Panc1 (cell line): Measurements from ENCODE around the gene NIT1. TPM values are rescaled to one million over a fixed set of nuclear protein-coding genes. Genes with fewer than 3 reads are reported as not detected.

Experiments used
- ATAC-seq: fragments of 200-7000 bp; cut with Tn5 transposase; 2 replicates; pipeline ENCODE4 v1.9.1; 2020; ENCODE audit warnings: mild to moderate bottlenecking, moderate library complexity
- BruUV-seq: library from RNA; stranded (reverse); fragments of 400-500 nt; replicated peaks from 2 replicates; lab custom pipeline; 2021; lab: Mats Ljungman, UMichigan
- CTCF ChIA-PET: fragments of 300-600 bp; sonication (Branson Sonifier 250); formaldehyde crosslinking; loops from one replicate; lab custom pipeline; 2022; ENCODE audit warnings: antibody characterized with exemption; lab: Charles Lee
- POLR2A ChIA-PET: fragments of 300-600 bp; sonication (Branson Sonifier 250); formaldehyde crosslinking; loops from one replicate; lab custom pipeline; 2022; ENCODE audit warnings: antibody characterized with exemption; lab: Charles Lee
- DNase-seq: peaks from one replicate; pipeline ENCODE4 v3.0.0-alpha.2; 2010; ENCODE audit warnings: low read depth, low spot score
- H3K27ac ChIP-seq: 2 replicates; pipeline ENCODE4 v1.5.1; 2011; ENCODE audit warnings: mild to moderate bottlenecking, low read length, inconsistent platforms
- H3K27me3 ChIP-seq: fragments of 200-500 bp; sonication (Bioruptor generic); 2 replicates; pipeline ENCODE4 v1.6.0; 2014; ENCODE audit warnings: low read length, inconsistent platforms; ENCODE audit not compliant: control insufficient read depth, insufficient read depth
- H3K36me3 ChIP-seq: fragments of 200-500 bp; sonication (Bioruptor generic); 2 replicates; pipeline ENCODE4 v1.5.1; 2014; ENCODE audit warnings: inconsistent platforms, mild to moderate bottlenecking, low read length, moderate library complexity; ENCODE audit not compliant: control insufficient read depth, insufficient read depth
- H3K4me1 ChIP-seq: 2 replicates; pipeline ENCODE4 v1.5.1; 2011; ENCODE audit warnings: inconsistent platforms, mild to moderate bottlenecking, low read length, moderate library complexity; ENCODE audit not compliant: control insufficient read depth, insufficient read depth
- H3K4me3 ChIP-seq, 2 experiments: 2 replicates each; pipeline ENCODE4 v1.5.1; 2011 to 2012; ENCODE audit warnings: low read depth in 2 of 2, low read length in 2 of 2, mild to moderate bottlenecking in 2 of 2, inconsistent platforms in 1 of 2, moderate library complexity in 1 of 2
- H3K9me3 ChIP-seq: fragments of 200-500 bp; sonication (Bioruptor generic); 2 replicates; pipeline ENCODE4 v1.5.1; 2014; ENCODE audit warnings: low read depth, mild to moderate bottlenecking, inconsistent platforms, low read length, moderate library complexity; ENCODE audit not compliant: control insufficient read depth, insufficient read depth
- POLR2AphosphoS5 ChIP-seq: IDR thresholded peaks from 2 replicates; pipeline ENCODE4 v1.6.1; 2012; ENCODE audit warnings: mild to moderate bottlenecking, low read depth, low read length, moderate library complexity
- SIN3A ChIP-seq: IDR thresholded peaks from 2 replicates; pipeline ENCODE4 v1.6.1; 2012; ENCODE audit warnings: low read depth, mild to moderate bottlenecking, low read length, moderate library complexity, borderline replicate concordance; ENCODE audit not compliant: insufficient read depth
- TCF7L2 ChIP-seq: IDR thresholded peaks from 2 replicates; pipeline ENCODE4 v1.6.1; 2011; ENCODE audit warnings: mild to moderate bottlenecking, low read depth, low read length, inconsistent platforms
- in situ Hi-C: cut with HindIII; loops from 2 replicates; pipeline ENCODE4 v1.10.0; 2016; ENCODE audit warnings: low sequenced_read_pairs, low pct_unique_long_range_greater_than_20kb
- intact Hi-C: fragments of 100-400 bp; cut with micrococcal nuclease; formaldehyde crosslinking; loops from one replicate; pipeline ENCODE4 v1.10.0; 2022; ENCODE audit not compliant: unreplicated experiment
- total RNA-seq: library from RNA; stranded (reverse); gene quantifications from one replicate; pipeline ENCODE4 v1.2.1, GENCODE V29; 2021; ENCODE audit not compliant: unreplicated experiment
- TF ChIP-seq, protein P1 (sequence below): fragments of 450-650 bp; IDR thresholded peaks from 2 replicates; pipeline ENCODE4 v1.5.1; 2017; ENCODE audit warnings: mild to moderate bottlenecking
- TF ChIP-seq, protein P2 (sequence below), 2 experiments: IDR thresholded peaks; 2 replicates each; pipeline ENCODE4 v1.6.1; 2011 to 2012; ENCODE audit warnings: low read depth in 2 of 2, control low read depth in 1 of 2, low read length in 1 of 2, mild to moderate bottlenecking in 1 of 2, moderate library complexity in 1 of 2; ENCODE audit not compliant: insufficient read depth in 1 of 2

The NIT1 gene
- total RNA-seq, 1 experiment from 2014 or later = 31.3 TPM

- ChIA-PET CTCF (interaction anchor here (0.6 to 1.0 kb wide), 12 partner anchors 22 to 624 kb away, joined by 3 to 9 read pairs (median 4); partner anchors contain the start of gene USF1), POLR2A (interaction anchor here (0.6 to 0.7 kb wide), 2 partner anchors 15 to 27 kb away, joined by 3 read pairs; no protein-coding TSS in a partner anchor)
- Histone ChIP-seq H3K27ac (peak within 1 kb of the TSS; percentile 81), H3K4me3 (peak within 1 kb of the TSS; percentile 76 to 77), H3K27me3 (no peaks in the 10 kb centered on the region), H3K4me1 (0 out of 2 replicates have a peak, but pooled peaks cover 6% of the 10 kb centered on the region), H3K36me3 (peaks cover 8% of the 10 kb centered on the region; the same call in 1 of the 2 replicates), H3K9me3 (no peaks in the 10 kb centered on the region)
- no peak for TF ChIP-seq POLR2AphosphoS5
- TF ChIP-seq, protein P1, sequence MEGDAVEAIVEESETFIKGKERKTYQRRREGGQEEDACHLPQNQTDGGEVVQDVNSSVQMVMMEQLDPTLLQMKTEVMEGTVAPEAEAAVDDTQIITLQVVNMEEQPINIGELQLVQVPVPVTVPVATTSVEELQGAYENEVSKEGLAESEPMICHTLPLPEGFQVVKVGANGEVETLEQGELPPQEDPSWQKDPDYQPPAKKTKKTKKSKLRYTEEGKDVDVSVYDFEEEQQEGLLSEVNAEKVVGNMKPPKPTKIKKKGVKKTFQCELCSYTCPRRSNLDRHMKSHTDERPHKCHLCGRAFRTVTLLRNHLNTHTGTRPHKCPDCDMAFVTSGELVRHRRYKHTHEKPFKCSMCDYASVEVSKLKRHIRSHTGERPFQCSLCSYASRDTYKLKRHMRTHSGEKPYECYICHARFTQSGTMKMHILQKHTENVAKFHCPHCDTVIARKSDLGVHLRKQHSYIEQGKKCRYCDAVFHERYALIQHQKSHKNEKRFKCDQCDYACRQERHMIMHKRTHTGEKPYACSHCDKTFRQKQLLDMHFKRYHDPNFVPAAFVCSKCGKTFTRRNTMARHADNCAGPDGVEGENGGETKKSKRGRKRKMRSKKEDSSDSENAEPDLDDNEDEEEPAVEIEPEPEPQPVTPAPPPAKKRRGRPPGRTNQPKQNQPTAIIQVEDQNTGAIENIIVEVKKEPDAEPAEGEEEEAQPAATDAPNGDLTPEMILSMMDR = no peak
- TF ChIP-seq SIN3A = peak; percentile 66; the same call in 1 of the 2 replicates
- BruUV-seq = no TSS peak
- intact Hi-C loops = loop anchor here (5.0 kb wide), 1 partner anchor 56 kb away; no protein-coding TSS in a partner anchor
- in situ Hi-C loops = no loop called here
- peak; percentile 86 for DNase-seq
- peak; percentile 95 for ATAC-seq
Observed at GRCh38 chr1:161098210-161099068, 19.5 kb upstream of the NIT1 start, which contains the start of gene KLHDC9. KLHDC9 (plus strand) TSS chr1:161098361; CDS start chr1:161098536, 175 bp downstream.

- DNase-seq = no peak
- in situ Hi-C loops = no loop called here
- peaks cover 8% of the 10 kb centered on the region; the same call in 1 of the 2 replicates for H3K36me3 ChIP-seq
- H3K27ac ChIP-seq = peak overlapping the region; percentile 81; the same call in 1 of the 2 replicates
- ATAC-seq = peak; percentile 22
- peak overlapping the region; percentile 76 to 77 for H3K4me3 ChIP-seq
- TF ChIP-seq TCF7L2 (no peak), POLR2AphosphoS5 (no peak), SIN3A (no peak)
- TF ChIP-seq, protein P1 = no peak
- TF ChIP-seq, protein P2, sequence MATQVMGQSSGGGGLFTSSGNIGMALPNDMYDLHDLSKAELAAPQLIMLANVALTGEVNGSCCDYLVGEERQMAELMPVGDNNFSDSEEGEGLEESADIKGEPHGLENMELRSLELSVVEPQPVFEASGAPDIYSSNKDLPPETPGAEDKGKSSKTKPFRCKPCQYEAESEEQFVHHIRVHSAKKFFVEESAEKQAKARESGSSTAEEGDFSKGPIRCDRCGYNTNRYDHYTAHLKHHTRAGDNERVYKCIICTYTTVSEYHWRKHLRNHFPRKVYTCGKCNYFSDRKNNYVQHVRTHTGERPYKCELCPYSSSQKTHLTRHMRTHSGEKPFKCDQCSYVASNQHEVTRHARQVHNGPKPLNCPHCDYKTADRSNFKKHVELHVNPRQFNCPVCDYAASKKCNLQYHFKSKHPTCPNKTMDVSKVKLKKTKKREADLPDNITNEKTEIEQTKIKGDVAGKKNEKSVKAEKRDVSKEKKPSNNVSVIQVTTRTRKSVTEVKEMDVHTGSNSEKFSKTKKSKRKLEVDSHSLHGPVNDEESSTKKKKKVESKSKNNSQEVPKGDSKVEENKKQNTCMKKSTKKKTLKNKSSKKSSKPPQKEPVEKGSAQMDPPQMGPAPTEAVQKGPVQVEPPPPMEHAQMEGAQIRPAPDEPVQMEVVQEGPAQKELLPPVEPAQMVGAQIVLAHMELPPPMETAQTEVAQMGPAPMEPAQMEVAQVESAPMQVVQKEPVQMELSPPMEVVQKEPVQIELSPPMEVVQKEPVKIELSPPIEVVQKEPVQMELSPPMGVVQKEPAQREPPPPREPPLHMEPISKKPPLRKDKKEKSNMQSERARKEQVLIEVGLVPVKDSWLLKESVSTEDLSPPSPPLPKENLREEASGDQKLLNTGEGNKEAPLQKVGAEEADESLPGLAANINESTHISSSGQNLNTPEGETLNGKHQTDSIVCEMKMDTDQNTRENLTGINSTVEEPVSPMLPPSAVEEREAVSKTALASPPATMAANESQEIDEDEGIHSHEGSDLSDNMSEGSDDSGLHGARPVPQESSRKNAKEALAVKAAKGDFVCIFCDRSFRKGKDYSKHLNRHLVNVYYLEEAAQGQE (IDR thresholded peaks at IDR 0.05; ENCODE audit: insufficient read depth in 1 of 2, low read depth in 2 of 2, low read length in 1 of 2) = no peak
- CTCF ChIA-PET = interaction anchor here (0.6 to 0.7 kb wide), 3 partner anchors 102 to 109 kb away, joined by 3 to 7 read pairs (median 3); no protein-coding TSS in a partner anchor
- POLR2A ChIA-PET = interaction anchor here (0.7 kb wide), 1 partner anchor 14 kb away, joined by 3 read pairs; no protein-coding TSS in a partner anchor
- H3K27me3 ChIP-seq = no peaks in the 10 kb centered on the region
- H3K9me3 ChIP-seq = no peaks in the 10 kb centered on the region
- no TSS peak for BruUV-seq
- intact Hi-C loops = loop anchor here (5.0 kb wide), 1 partner anchor 57 kb away; no protein-coding TSS in a partner anchor
- 0 out of 2 replicates have a peak, but pooled peaks cover 6% of the 10 kb centered on the region for H3K4me1 ChIP-seq
Observed at GRCh38 chr1:161099090-161099802, 18.7 kb upstream of the NIT1 start.
